NB4 (cell line): ENCODE measurements around the gene B4GALT5.

Experiments
- DNase-seq: peaks from one replicate; pipeline ENCODE4 v3.0.0; 2010; ENCODE audit warnings: low read depth
- H3K4me3 ChIP-seq: one replicate; pipeline ENCODE4 v1.5.1; 2011; ENCODE audit warnings: mild to moderate bottlenecking, low read depth, low read length, moderate library complexity
- MYC ChIP-seq: IDR thresholded peaks from 2 replicates; pipeline ENCODE4 v1.6.1; 2011; ENCODE audit warnings: low read depth, low read length
- POLR2A ChIP-seq: IDR thresholded peaks from 2 replicates; pipeline ENCODE4 v1.6.1; 2011; ENCODE audit warnings: mild to moderate bottlenecking; ENCODE audit not compliant: insufficient read length; ENCODE audit errors: extremely low read depth
- TF ChIP-seq, protein P1 (sequence below): IDR thresholded peaks from 2 replicates; pipeline ENCODE4 v1.6.1; 2011; ENCODE audit warnings: low read depth, low read length
- TF ChIP-seq, protein P2 (sequence below): IDR thresholded peaks from one replicate; pipeline ENCODE4 v1.5.1; 2012; ENCODE audit warnings: low read depth, low read length

The B4GALT5 gene

DNA sequence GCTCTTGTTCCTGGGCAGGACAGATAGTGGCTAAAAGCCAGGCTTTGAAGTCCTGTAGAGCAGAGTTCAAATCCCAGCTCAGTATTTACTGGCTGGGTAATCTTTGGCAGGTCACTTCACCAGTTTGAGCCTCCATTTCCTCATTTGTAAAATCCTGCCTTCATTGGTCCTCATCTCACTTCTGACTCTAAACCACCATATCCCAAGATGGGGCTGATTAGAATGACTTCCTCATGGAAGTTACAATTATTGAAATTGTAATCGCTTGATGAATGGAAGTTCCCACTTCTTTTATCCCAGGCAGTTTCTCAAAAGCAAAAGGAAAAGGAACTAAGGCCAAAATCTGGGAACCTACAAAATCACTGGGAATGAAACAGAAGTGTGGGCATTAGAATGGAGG lies 35.9 kb upstream of the B4GALT5 start:
- no peak for DNase-seq
- H3K4me3 ChIP-seq = no peak overlapping the region
- TF ChIP-seq, protein P1, sequence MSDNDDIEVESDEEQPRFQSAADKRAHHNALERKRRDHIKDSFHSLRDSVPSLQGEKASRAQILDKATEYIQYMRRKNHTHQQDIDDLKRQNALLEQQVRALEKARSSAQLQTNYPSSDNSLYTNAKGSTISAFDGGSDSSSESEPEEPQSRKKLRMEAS = no peak
- TF ChIP-seq, protein P2, sequence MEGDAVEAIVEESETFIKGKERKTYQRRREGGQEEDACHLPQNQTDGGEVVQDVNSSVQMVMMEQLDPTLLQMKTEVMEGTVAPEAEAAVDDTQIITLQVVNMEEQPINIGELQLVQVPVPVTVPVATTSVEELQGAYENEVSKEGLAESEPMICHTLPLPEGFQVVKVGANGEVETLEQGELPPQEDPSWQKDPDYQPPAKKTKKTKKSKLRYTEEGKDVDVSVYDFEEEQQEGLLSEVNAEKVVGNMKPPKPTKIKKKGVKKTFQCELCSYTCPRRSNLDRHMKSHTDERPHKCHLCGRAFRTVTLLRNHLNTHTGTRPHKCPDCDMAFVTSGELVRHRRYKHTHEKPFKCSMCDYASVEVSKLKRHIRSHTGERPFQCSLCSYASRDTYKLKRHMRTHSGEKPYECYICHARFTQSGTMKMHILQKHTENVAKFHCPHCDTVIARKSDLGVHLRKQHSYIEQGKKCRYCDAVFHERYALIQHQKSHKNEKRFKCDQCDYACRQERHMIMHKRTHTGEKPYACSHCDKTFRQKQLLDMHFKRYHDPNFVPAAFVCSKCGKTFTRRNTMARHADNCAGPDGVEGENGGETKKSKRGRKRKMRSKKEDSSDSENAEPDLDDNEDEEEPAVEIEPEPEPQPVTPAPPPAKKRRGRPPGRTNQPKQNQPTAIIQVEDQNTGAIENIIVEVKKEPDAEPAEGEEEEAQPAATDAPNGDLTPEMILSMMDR = no peak
- TF ChIP-seq POLR2A (no peak), MYC (no peak)

DNA sequence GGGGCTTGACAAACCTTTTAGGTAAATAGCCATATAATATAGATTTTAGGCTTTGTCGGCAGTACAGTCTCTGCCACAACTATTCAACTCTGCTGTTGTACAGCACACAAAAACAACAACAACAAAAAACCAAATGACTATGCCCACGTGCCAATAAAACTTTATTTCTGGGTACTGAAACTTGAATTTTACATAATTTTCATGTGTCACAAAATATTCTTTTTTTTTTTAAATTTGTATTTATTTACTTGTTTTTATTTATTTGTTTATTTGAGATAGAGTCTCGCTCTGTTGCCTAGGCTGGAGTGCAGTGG lies 34.8 kb upstream of the B4GALT5 start:
- no peak overlapping the region for H3K4me3 ChIP-seq
- TF ChIP-seq, protein P1 = no peak
- TF ChIP-seq POLR2A (no peak), MYC (no peak)
- TF ChIP-seq, protein P2 = no peak
- DNase-seq = no peak

DNA sequence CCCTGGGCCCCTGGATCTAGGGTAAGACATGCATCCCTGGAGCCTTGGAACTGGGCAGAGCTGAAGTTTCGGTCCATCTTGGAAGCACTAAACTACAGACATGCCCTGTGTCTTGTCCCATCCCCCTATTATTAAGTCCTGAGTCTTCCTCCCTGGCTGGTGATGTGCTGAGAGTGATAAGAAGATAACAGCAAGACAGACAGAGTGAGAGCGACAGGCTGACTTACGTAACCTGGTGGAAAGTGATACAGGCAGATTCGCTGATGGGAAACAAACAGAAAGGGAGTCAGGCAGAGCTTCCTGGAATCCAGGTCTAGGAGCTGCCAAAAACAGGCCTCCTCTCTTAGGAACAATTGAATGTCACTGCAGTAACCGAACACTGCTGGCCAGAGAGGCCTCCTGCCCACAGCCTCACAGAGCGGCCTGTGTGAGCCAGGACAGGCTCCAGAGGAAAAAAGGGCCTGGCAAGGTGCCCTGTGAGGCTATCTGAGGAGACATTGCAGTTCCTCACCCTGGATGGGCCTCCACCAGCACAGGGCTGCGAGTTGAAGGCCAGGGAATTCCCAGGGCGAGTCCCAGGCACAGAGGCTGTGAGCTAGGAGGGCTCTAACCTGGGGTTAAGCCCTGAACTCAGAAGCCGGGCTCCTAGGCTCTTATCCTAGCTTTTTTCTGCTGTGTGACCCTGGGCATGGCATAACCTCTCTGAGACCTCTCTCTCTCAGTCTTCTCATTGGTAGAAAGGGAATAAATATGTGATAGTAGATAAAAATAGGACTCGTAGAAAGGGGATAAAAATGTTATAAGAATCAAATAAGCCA lies 34.2 kb upstream of the B4GALT5 start:
- H3K4me3 ChIP-seq = no peak overlapping the region
- TF ChIP-seq MYC = no peak
- TF ChIP-seq, protein P2 = no peak
- TF ChIP-seq, protein P1 = no peak
- no peak for TF ChIP-seq POLR2A
- DNase-seq = peak; percentile 35

DNA sequence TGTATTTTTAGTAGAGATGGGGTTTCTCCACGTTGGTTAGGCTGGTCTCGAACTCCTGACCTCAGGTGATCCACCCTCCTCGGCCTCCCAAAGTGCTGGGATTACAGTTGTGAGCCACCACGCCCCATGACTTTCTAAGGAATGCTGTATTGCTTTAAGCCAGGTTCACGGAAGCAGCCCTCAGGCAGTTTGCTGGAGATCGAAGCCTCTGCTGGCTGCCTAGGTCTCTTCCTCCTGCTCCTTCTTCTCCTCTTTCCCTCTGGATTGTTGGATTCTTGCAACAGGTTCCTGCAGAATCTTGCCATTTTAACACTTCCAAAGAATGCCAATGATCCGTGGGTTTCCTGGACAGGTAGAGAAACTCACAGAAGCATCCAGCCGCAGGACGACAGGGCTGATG lies 29.3 kb upstream of the B4GALT5 start:
- H3K4me3 ChIP-seq = no peak overlapping the region
- no peak for DNase-seq
- TF ChIP-seq, protein P2 = no peak
- TF ChIP-seq MYC (no peak), POLR2A (no peak)
- TF ChIP-seq, protein P1 = no peak

DNA sequence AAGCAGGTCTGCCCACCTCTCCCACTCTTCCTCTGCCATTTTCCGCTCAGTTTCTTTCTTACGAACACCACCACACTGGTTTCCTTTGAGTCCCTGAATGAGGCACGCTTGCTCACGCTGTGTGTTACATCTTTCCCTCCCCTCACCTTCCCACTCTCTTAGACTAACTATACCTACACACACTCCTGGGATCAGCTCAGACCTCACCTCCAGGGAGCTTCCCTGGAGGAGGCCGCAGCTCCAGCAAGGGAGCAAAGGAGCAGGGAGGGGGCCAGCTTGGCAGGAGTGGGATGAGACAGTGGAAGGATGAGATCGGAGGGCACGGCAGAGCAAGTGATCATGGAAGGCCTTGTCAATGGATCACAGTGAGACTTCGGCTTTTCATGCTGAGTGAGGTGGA lies 28.3 kb upstream of the B4GALT5 start:
- DNase-seq = no peak
- H3K4me3 ChIP-seq = no peak overlapping the region
- TF ChIP-seq POLR2A (no peak), MYC (no peak)
- TF ChIP-seq, protein P2 = no peak
- TF ChIP-seq, protein P1 = no peak
